Fibroblast of peridontal ligament (primary cell): ENCODE measurements around the gene HNRNPH3.
"Not testable (repeated sequence)": the region's sequence is repeated elsewhere in the genome, so short reads cannot be mapped to it uniquely, and the experiment has no call there.

ENCODE experiments used
- DNase-seq: peaks from one replicate; pipeline ENCODE4 v3.0.0-alpha.2; 2010; ENCODE audit errors: extremely low read depth

Gene HNRNPH3

GRCh38 chr10:68331455-68332258 is at the start of gene HNRNPH3:
HNRNPH3 (plus strand) TSS chr10:68332064; CDS start chr10:68337222, 5,158 bp downstream.
- peak; percentile 97 for DNase-seq

DNA sequence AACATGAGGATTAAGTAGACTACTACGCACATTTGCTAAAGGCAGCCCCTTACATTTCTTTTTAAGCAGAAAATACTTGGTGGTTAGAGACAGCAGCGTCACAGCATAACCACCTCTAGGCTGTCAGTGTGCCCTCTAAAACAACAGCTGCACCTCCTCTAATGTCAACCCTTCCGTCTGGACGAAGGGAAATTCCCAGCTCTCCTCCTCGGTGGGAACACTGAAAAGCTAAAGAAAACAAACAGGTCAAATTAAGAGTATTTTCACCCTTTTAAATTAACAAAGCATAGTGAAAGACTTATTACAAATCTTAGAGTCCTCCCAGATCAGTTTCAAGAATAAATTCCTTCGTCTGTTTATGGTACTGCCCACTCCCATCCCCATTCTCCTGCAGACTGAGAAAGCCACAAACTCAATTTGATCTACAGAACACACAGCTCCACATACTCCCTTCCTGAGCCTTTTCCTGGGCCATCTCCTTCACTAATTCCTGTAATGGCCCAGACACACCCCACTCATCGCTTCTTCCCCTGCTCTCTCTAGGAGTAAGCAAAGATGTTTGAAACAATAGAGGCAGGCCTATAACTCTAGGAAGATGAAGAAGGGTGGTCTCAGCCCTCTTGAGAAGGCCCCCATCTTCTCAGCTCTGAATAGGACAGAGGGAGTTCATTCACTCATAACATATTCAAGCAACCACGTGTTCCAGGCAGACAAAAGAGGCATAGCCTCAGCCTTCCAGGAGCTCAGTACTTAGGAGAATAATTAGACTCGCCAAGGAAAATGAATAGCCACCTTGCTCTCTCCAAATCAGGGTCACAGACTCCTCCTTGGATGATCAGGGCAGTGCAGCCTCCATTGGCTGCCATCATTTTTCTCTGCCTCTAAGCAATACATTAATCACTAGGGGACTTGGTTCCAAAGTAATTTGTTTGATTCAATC is 47.5 kb upstream of the HNRNPH3 start:
- DNase-seq: no peak

- DNase-seq: no peak
Measured at GRCh38 chr10:68288717-68289116, 43.1 kb upstream of the HNRNPH3 start.

- DNase-seq: no peak
Measured at GRCh38 chr10:68290736-68291135, 41.1 kb upstream of the HNRNPH3 start.

DNA sequence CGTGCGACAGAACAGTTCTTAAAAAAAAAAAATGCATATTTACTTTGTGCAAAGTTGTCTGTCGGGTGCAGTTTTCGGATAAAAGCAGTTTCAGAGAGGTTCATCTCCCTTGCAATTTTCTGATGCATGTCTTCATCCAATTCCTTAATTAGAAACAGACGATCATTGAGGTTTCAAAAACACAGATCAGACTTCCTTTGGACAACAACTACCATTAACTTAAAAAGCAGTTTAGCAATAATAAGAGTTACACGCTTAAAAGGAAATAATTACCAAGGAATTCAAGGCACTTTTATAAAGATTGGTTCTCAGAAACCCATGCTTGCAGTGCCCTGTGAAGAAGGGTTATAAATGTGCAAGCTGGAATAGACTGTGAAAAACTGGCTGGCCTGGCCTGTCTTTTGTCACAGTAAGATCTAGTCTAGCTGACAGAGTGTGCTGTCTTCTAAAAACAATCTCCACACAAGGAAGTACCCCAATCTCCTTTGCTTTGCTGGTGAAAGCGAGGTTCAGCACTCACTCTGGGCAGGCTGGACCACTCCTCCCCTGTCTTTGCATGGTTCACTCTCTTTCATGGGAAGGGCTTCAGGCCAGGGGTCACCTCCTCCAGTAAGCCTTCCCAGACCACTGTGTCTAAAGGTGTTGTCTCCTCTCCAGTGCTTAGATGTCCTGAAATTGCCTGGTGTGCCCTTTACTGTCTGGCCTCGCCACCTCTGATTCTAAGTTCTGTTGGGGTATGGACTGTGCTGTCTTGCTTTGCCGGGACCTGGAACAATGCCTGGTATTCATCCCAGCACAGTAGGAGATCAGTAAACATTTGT is 34.8 kb upstream of the HNRNPH3 start:
- DNase-seq: peak; percentile 78

- DNase-seq: no peak
Measured at GRCh38 chr10:68301301-68301700, 30.6 kb upstream of the HNRNPH3 start.

- DNase-seq: peak; percentile 82
Measured at GRCh38 chr10:68301790-68302502, 29.9 kb upstream of the HNRNPH3 start.

DNA sequence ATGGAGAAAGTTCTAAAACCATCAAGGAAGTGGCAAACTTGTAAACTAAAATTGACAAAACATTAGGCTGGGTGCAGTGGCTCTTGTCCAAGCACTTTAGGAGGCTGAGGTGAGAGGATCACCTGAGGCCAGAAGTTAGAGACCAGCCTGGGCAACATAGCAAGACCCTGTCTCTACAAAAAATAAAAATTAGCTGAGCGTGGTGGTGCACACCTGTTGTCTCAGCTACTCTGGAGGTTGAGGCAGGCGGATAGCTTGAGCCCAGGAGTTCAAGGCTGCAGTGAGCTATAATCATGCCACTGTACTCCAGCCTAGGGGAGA is 29.4 kb upstream of the HNRNPH3 start:
- no peak for DNase-seq

DNA sequence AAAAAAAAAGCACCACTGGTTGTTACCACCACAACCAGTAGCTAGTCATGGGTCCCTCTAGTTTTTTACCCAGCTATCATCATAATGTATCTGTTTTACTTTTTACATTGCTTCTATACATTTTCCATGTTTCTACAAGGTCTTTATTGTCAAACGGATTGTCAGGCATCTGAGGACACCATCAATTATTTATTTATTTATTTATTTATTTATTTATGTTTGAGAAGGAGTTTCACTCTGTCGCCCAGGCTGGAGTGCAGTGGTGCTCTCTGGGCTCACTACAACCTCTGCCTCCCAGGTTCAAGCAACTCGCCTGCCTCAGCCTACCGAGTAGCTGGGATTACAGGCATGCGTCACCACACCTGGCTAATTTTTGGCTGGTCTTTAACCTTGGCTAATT is 29.0 kb upstream of the HNRNPH3 start:
- DNase-seq: no peak

DNA sequence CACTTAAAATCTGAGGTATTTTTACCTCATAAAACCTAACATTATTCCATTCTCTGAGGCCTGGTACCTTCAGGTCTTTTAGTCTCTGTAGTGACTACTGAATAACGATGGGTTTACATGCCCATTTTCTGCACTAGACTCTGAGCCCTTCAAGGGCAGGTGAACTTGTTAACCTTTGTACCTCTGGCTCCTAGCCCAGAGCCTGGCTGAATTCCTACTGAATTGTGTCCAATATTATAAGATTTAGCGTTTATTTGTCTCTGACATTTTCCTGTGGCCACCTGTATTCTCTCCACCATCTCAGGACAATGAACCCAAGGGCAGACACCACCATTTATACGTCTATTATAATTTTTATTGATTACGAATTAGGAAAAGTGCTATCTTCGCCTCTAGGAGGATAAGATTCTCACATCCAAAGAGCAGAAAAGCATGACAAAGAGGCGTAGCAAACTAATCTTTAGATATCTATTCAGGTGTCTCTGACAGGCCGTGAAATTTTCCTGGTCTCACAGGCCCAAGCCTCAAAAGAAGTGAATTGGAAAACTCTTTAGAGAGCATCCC is 27.9 kb upstream of the HNRNPH3 start:
- no peak for DNase-seq

GRCh38 chr10:68305854-68306253 is 26.0 kb upstream of the HNRNPH3 start:
- no peak for DNase-seq

DNA sequence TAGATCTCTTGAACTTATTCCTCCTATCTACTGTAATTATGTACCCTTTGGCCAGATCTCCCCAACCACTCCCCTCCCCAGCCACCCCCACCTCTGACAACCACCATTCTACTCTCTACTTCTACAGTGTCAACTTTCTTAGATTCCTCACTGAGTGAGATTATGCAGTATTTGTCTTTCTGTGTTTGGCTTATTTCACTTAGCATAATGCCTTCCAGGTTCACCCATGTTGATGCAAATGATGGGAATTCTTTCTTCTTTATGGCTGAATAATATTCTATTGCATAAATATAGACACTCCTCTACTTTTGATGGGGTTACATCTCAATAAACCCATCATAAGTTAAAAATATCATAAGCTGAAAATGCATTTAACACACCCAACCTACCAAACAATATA is 21.3 kb upstream of the HNRNPH3 start:
- DNase-seq: no peak

- not testable (repeated sequence) for DNase-seq
Measured at GRCh38 chr10:68314930-68315329, 16.9 kb upstream of the HNRNPH3 start.

- no peak for DNase-seq
Measured at GRCh38 chr10:68315582-68315981, 16.3 kb upstream of the HNRNPH3 start.

DNA sequence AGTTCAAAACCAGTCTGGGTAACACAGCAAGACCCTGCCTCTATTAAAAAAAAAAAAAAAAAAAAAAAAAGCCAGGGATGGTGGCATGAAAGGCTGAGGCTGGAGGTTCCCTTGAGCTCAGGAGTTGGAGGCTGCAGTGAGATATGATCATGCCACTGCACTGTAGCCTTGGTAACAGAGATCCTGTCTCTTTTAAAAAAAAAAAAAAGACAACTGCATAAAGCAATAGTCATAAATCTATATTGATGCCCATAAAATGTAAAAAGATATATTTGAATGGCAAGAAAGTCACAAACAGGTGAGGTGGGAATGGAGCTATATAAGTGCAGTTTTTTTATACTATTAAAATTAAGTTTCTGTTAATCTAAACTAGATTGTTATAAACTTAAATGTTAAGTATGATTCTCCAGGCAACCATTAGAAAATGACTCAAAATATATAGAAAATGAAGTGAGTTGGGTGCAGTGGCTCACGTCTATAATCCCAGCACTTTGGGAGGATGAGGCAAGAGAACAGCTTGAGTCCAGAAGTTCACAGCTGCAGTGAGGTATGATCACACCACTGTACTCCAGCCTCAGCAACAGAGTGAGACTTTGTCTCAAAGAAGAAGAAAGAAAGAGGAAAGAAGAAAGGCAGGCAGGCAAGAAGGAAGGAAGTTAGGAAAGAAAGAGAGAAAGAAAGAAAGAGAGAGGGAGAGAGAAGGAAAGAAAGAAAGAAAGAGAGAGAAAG is 13.4 kb upstream of the HNRNPH3 start:
- no peak for DNase-seq

DNA sequence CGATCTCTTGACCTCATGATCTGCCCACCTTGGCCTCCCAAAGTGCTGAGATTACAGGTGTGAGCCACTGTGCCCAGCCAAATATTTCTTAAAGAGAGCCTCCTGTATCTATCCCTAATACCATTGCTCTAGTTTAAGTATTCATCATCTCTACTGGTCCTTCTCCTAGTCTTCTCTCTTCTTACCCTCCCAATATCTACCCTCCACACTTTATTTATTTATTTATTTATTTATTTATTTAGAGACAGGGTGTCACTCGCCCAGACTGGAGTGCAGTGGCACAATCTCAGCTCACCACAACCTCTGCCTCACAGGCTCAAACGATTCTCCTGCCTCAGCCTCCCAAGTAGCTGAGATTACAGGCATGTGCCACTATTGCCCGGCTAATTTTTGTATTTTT is 7.5 kb upstream of the HNRNPH3 start:
- DNase-seq: not testable (repeated sequence)

- DNase-seq: peak; percentile 87
Measured at GRCh38 chr10:68327889-68328786, 3.7 kb upstream of the HNRNPH3 start.

GRCh38 chr10:68329506-68329861 is 2.4 kb upstream of the HNRNPH3 start:
- no peak for DNase-seq

GRCh38 chr10:68330852-68331454 is 911 bp upstream of the HNRNPH3 start:
- DNase-seq: no peak
